ENCODE results near the gene BSPH1.
"Not testable (repeated sequence)": the region's sequence is repeated elsewhere in the genome, so short reads cannot be mapped to it uniquely, and the experiment has no call there.

The BSPH1 gene

GRCh38 chr19:48004236-48004635 lies 12.3 kb upstream of the BSPH1 start:
- H3K4me3 ChIP-seq (ENCODE audit: extremely low read depth, insufficient read depth, low read length, poor library complexity, severe bottlenecking) = no peak overlapping the region
- peaks cover 16% of the 10 kb centered on the region for H3K9me3 ChIP-seq (ENCODE audit: control insufficient read depth, low read length)
- 72 to 78% methylated on average over 5 to 6 of the region's 6 CpGs for WGBS, 2 experiments (ENCODE audit: insufficient coverage in 2 of 2)
- H3K4me1 ChIP-seq (ENCODE audit: control insufficient read depth, insufficient read depth, low read length, poor library complexity, severe bottlenecking) = no peaks in the 10 kb centered on the region
- no peak overlapping the region for H3K27ac ChIP-seq (ENCODE audit: low read depth, low read length, severe bottlenecking)
- H3K36me3 ChIP-seq (ENCODE audit: control insufficient read depth, insufficient read depth, low read length) = no peaks in the 10 kb centered on the region

GRCh38 chr19:48000846-48001245 lies 8.9 kb upstream of the BSPH1 start:
- H3K4me1 ChIP-seq (ENCODE audit: control insufficient read depth, insufficient read depth, low read length, poor library complexity, severe bottlenecking) = no peaks in the 10 kb centered on the region
- H3K4me3 ChIP-seq (ENCODE audit: extremely low read depth, insufficient read depth, low read length, poor library complexity, severe bottlenecking) = no peak overlapping the region
- WGBS, 2 experiments (ENCODE audit: insufficient coverage in 2 of 2) = 87 to 88% methylated on average over 4 to 5 of the region's 6 CpGs
- peaks cover 12% of the 10 kb centered on the region for H3K9me3 ChIP-seq (ENCODE audit: control insufficient read depth, low read length)
- H3K36me3 ChIP-seq (ENCODE audit: control insufficient read depth, insufficient read depth, low read length) = no peaks in the 10 kb centered on the region
- no peak overlapping the region for H3K27ac ChIP-seq (ENCODE audit: low read depth, low read length, severe bottlenecking)

- Histone ChIP-seq H3K36me3 (ENCODE audit: control insufficient read depth, insufficient read depth, low read length) (no peaks in the 10 kb centered on the region), H3K27ac (ENCODE audit: low read depth, low read length, severe bottlenecking) (no peak overlapping the region), H3K4me1 (ENCODE audit: control insufficient read depth, insufficient read depth, low read length, poor library complexity, severe bottlenecking) (no peaks in the 10 kb centered on the region), H3K4me3 (ENCODE audit: extremely low read depth, insufficient read depth, low read length, poor library complexity, severe bottlenecking) (no peak overlapping the region), H3K9me3 (ENCODE audit: control insufficient read depth, low read length) (peaks cover 14% of the 10 kb centered on the region)
- 77 to 96% methylated on average over 2 to 5 of the region's 6 CpGs for WGBS, 2 experiments (ENCODE audit: insufficient coverage in 2 of 2)
Measured at GRCh38 chr19:47998800-47999199, 6.8 kb upstream of the BSPH1 start.

- Histone ChIP-seq H3K4me3 (ENCODE audit: extremely low read depth, insufficient read depth, low read length, poor library complexity, severe bottlenecking) (no peak overlapping the region), H3K9me3 (ENCODE audit: control insufficient read depth, low read length) (peaks cover 14% of the 10 kb centered on the region), H3K4me1 (ENCODE audit: control insufficient read depth, insufficient read depth, low read length, poor library complexity, severe bottlenecking) (no peaks in the 10 kb centered on the region), H3K27ac (ENCODE audit: low read depth, low read length, severe bottlenecking) (no peak overlapping the region), H3K36me3 (ENCODE audit: control insufficient read depth, insufficient read depth, low read length) (no peaks in the 10 kb centered on the region)
- WGBS, 2 experiments (ENCODE audit: insufficient coverage in 2 of 2) = 47 to 65% methylated on average over 1 of the region's 1 CpG
Measured at GRCh38 chr19:47996230-47996727, 4.3 kb upstream of the BSPH1 start.

GRCh38 chr19:47994209-47994802 lies 2.3 kb upstream of the BSPH1 start, which contains the start of gene ELSPBP1:
Gene ELSPBP1 (plus strand): TSS chr19:47994632. CDS start chr19:48008668, 14,036 bp downstream.
- H3K4me3 ChIP-seq (ENCODE audit: extremely low read depth, insufficient read depth, low read length, poor library complexity, severe bottlenecking) = no peak within 1 kb of the TSS
- H3K4me1 ChIP-seq (ENCODE audit: control insufficient read depth, insufficient read depth, low read length, poor library complexity, severe bottlenecking) = no peaks in the 10 kb centered on the region
- 73% methylated on average over 2 to 4 of the region's 5 CpGs for WGBS, 2 experiments (ENCODE audit: insufficient coverage in 2 of 2)
- peaks cover 8% of the 10 kb centered on the region for H3K9me3 ChIP-seq (ENCODE audit: control insufficient read depth, low read length)
- H3K36me3 ChIP-seq (ENCODE audit: control insufficient read depth, insufficient read depth, low read length) = no peaks in the 10 kb centered on the region
- H3K27ac ChIP-seq (ENCODE audit: low read depth, low read length, severe bottlenecking) = no peak within 1 kb of the TSS

- H3K4me3 ChIP-seq (ENCODE audit: extremely low read depth, insufficient read depth, low read length, poor library complexity, severe bottlenecking) = no peak overlapping the region
- no peaks in the 10 kb centered on the region for H3K4me1 ChIP-seq (ENCODE audit: control insufficient read depth, insufficient read depth, low read length, poor library complexity, severe bottlenecking)
- H3K27ac ChIP-seq (ENCODE audit: low read depth, low read length, severe bottlenecking) = no peak overlapping the region
- 72 to 85% methylated on average over 9 of the region's 10 CpGs for WGBS, 2 experiments (ENCODE audit: insufficient coverage in 2 of 2)
- H3K36me3 ChIP-seq (ENCODE audit: control insufficient read depth, insufficient read depth, low read length) = no peaks in the 10 kb centered on the region
- H3K9me3 ChIP-seq (ENCODE audit: control insufficient read depth, low read length) = peaks cover 7% of the 10 kb centered on the region
Measured at GRCh38 chr19:47991191-47991808, 670 bp downstream of the BSPH1 start.

- 74 to 86% methylated on average over 6 of the region's 6 CpGs for WGBS, 2 experiments (ENCODE audit: insufficient coverage in 2 of 2)
- Histone ChIP-seq H3K36me3 (ENCODE audit: control insufficient read depth, insufficient read depth, low read length) (no peaks in the 10 kb centered on the region), H3K4me1 (ENCODE audit: control insufficient read depth, insufficient read depth, low read length, poor library complexity, severe bottlenecking) (no peaks in the 10 kb centered on the region)
Measured at GRCh38 chr19:47973529-47973928, 18.4 kb downstream of the BSPH1 start.

GRCh38 chr19:47955936-47956335 lies 36.0 kb downstream of the BSPH1 start:
- not testable (repeated sequence) for H3K9me3 ChIP-seq (ENCODE audit: control insufficient read depth, low read length); H3K27ac ChIP-seq (ENCODE audit: low read depth, low read length, severe bottlenecking); H3K36me3 ChIP-seq (ENCODE audit: control insufficient read depth, insufficient read depth, low read length); H3K4me3 ChIP-seq (ENCODE audit: extremely low read depth, insufficient read depth, low read length, poor library complexity, severe bottlenecking); H3K4me1 ChIP-seq (ENCODE audit: control insufficient read depth, insufficient read depth, low read length, poor library complexity, severe bottlenecking)
- 89 to 90% methylated on average over 6 of the region's 11 CpGs for WGBS, 2 experiments (ENCODE audit: insufficient coverage in 2 of 2)

More at GRCh38 chr19:47973529-47973928, 18.4 kb downstream of the BSPH1 start:
- Histone ChIP-seq H3K27ac (ENCODE audit: low read depth, low read length, severe bottlenecking) (no peak overlapping the region), H3K9me3 (ENCODE audit: control insufficient read depth, low read length) (peaks cover 4% of the 10 kb centered on the region), H3K4me3 (ENCODE audit: extremely low read depth, insufficient read depth, low read length, poor library complexity, severe bottlenecking) (no peak overlapping the region)

- not testable (repeated sequence) for H3K27ac ChIP-seq (ENCODE audit: low read depth, low read length, severe bottlenecking); H3K4me1 ChIP-seq (ENCODE audit: control insufficient read depth, insufficient read depth, low read length, poor library complexity, severe bottlenecking); H3K4me3 ChIP-seq (ENCODE audit: extremely low read depth, insufficient read depth, low read length, poor library complexity, severe bottlenecking); H3K9me3 ChIP-seq (ENCODE audit: control insufficient read depth, low read length); H3K36me3 ChIP-seq (ENCODE audit: control insufficient read depth, insufficient read depth, low read length)
- no CpG with 5 or more reads among the region's 21 CpGs for WGBS, 2 experiments (ENCODE audit: insufficient coverage in 2 of 2)
Measured at GRCh38 chr19:47952132-47952531, 39.8 kb downstream of the BSPH1 start.

- not testable (repeated sequence) for H3K4me3 ChIP-seq (ENCODE audit: extremely low read depth, insufficient read depth, low read length, poor library complexity, severe bottlenecking); H3K27ac ChIP-seq (ENCODE audit: low read depth, low read length, severe bottlenecking); H3K4me1 ChIP-seq (ENCODE audit: control insufficient read depth, insufficient read depth, low read length, poor library complexity, severe bottlenecking); H3K9me3 ChIP-seq (ENCODE audit: control insufficient read depth, low read length); H3K36me3 ChIP-seq (ENCODE audit: control insufficient read depth, insufficient read depth, low read length)
- 83 to 90% methylated on average over 14 to 16 of the region's 24 CpGs for WGBS, 2 experiments (ENCODE audit: insufficient coverage in 2 of 2)
Measured at GRCh38 chr19:47949852-47950521, 42.0 kb downstream of the BSPH1 start.

GRCh38 chr19:47928581-47928980 lies 63.4 kb downstream of the BSPH1 start:
- no CpG with 5 or more reads among the region's 20 CpGs for WGBS, 2 experiments (ENCODE audit: insufficient coverage in 2 of 2)
- H3K9me3 ChIP-seq (ENCODE audit: control insufficient read depth, low read length) = not testable (repeated sequence)

More at GRCh38 chr19:47928581-47928980, 63.4 kb downstream of the BSPH1 start:
- not testable (repeated sequence) for H3K4me3 ChIP-seq (ENCODE audit: extremely low read depth, insufficient read depth, low read length, poor library complexity, severe bottlenecking); H3K4me1 ChIP-seq (ENCODE audit: control insufficient read depth, insufficient read depth, low read length, poor library complexity, severe bottlenecking); H3K27ac ChIP-seq (ENCODE audit: low read depth, low read length, severe bottlenecking); H3K36me3 ChIP-seq (ENCODE audit: control insufficient read depth, insufficient read depth, low read length)
